IPS-15b (cell line): ENCODE measurements around the gene AHRR.
A peak's percentile ranks its signal among the peaks of the same experiment; 100 is the strongest.
"Not testable (repeated sequence)": the region's sequence is repeated elsewhere in the genome, so short reads cannot be mapped to it uniquely, and the experiment has no call there.

Experiments
- H3K27me3 ChIP-seq: one replicate; pipeline ENCODE4 v1.6.1; 2013; ENCODE audit warnings: low read length; ENCODE audit not compliant: control insufficient read depth, insufficient read depth
- H3K36me3 ChIP-seq: one replicate; pipeline ENCODE4 v1.6.1; 2013; ENCODE audit warnings: low read length; ENCODE audit not compliant: control insufficient read depth, insufficient read depth
- H3K4me1 ChIP-seq: one replicate; pipeline ENCODE4 v1.6.1; 2013; ENCODE audit warnings: mild to moderate bottlenecking, low read length; ENCODE audit not compliant: control insufficient read depth, insufficient read depth
- H3K4me3 ChIP-seq: one replicate; pipeline ENCODE4 v1.5.1; 2013; ENCODE audit warnings: low read depth, low read length
- H3K9ac ChIP-seq: one replicate; pipeline ENCODE4 v1.6.1; 2013; ENCODE audit warnings: low read depth, mild to moderate bottlenecking, low read length
- H3K9me3 ChIP-seq: one replicate; pipeline ENCODE4 v1.6.1; 2013; ENCODE audit warnings: mild to moderate bottlenecking, low read length; ENCODE audit not compliant: control insufficient read depth, insufficient read depth

Gene AHRR

DNA sequence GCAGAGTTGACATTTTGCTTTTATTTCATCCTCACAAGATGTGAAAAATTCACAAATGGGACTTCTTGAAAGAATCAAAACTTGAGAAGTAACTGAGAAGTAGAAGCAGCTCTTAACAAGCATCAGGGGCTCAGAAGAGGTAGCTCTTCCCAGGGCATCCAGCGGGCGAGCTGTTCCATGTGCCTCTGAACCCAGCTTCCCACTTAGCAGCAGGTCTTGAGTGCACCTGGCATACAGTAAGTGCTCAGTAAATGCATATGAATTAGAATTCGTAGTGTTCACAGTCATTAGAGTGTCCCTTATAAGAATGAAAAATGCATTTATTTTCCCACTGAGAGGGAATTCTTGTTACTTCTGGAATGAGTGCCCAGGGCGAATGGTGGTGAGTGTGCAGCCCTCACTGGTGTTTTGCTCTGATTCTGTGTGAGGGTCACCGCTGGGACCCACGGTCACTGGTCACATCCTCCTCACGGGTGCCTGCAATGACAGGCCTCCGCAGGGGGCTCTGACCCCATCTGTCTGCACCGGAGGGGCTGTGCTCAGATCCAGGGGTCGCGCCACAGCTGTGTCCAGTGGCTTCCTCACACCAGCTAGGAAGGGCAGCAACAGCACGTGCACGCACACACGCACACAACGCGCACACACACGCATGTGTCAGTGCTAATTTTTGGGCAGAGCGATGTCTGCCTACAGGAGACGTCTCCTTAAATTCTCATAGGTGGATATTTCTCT is 148.4 kb downstream of the AHRR start:
- Histone ChIP-seq H3K36me3 (no peaks in the 10 kb centered on the region), H3K27me3 (peaks cover 6% of the 10 kb centered on the region), H3K4me3 (no peak overlapping the region), H3K4me1 (no peaks in the 10 kb centered on the region), H3K9me3 (no peaks in the 10 kb centered on the region), H3K9ac (no peak overlapping the region)

DNA sequence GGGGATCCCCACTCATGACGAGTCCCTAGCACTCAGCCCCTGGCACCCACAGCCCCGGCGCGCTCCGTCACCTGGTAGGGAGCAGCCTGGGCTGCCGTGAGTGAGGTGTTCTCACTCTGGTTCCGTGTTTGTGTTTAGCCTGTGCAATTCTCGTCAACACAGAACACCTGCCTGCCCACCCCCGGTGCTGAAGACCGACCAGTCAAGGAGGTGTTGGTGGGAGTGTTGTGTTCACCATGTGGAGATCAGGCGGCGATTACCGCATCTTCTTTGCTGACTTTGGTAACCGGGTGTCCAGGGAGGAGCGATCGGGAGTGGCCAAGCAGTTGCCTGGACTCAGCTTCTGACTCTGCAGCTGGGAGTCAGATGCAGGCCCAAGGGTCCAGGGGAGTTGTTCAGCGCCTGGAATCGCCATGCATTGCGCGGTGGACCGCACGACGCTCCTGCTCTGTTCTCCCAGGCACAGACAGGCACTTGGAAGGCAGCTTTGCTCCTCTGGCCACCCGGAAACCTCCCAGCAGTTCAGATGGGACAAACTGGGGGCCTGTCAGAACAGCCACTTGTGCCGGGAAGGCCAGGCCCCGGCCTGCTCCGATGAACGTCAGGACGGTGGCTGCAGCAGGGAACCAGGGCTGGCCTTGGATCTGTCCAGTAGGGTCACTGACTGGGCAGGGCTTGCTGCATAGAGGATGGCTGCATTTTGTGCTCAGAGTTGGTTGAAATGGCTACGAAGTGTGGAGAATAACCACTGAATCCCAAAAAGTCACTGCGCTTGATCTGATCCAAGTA is 149.6 kb downstream of the AHRR start:
- Histone ChIP-seq H3K4me3 (no peak overlapping the region), H3K4me1 (no peaks in the 10 kb centered on the region), H3K36me3 (no peaks in the 10 kb centered on the region), H3K9me3 (no peaks in the 10 kb centered on the region), H3K27me3 (peaks cover 17% of the 10 kb centered on the region), H3K9ac (no peak overlapping the region)

DNA sequence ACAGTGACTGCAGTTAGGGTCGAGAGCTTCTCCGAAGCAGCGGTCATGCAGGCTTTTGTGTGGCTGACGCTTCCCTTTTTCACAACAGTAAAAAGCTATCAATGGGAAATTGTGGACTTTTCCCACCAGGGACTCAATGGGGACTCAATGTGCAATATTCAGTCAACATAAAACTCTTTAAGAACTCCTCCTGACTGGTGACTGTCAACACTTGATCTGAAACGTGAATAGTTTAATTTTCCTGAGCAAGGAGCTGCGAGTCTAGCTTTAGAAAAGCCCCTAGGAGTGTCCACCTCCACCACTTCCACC is 150.2 kb downstream of the AHRR start:
- H3K9me3 ChIP-seq: no peaks in the 10 kb centered on the region

DNA sequence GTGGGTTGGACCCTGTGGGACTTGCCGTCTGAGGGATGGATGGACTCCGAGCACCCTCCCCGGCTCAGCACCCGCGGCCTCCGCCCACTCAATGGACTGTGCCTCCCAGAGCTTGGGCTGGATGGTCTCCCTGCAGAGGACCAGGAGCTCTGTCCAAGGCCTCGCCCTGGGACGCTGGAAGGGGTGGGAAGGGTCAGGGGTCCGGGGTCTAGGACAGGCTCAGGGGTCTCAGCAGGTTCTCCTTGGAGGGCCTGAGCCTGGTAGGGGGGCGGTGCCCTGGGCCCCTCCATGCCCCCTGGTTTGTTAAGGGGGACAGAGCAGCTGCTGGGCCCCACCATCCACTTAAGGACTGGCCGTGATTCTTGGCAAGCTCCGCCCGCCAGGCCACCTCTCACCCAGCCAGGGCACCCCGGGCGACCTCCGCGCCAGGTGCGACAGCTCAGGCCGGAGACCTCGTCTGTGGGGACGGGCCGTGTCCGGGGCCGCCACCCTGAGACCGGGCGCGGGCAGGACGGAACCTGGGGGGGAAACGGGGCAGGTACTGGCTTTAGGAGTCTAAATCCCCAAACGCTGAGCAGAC is 150.7 kb downstream of the AHRR start:
- Histone ChIP-seq H3K27me3 (peaks cover 18% of the 10 kb centered on the region), H3K9ac (peak overlapping the region; percentile 90), H3K4me3 (peak overlapping the region; percentile 54), H3K36me3 (peaks cover 3% of the 10 kb centered on the region), H3K9me3 (no peaks in the 10 kb centered on the region), H3K4me1 (no peaks in the 10 kb centered on the region)

More for the DNA sequence above, 150.2 kb downstream of the AHRR start:
- no peaks in the 10 kb centered on the region for H3K4me1 ChIP-seq
- H3K36me3 ChIP-seq: no peaks in the 10 kb centered on the region
- no peak overlapping the region for H3K9ac ChIP-seq
- H3K27me3 ChIP-seq: peaks cover 18% of the 10 kb centered on the region
- peak overlapping the region; percentile 54 for H3K4me3 ChIP-seq

DNA sequence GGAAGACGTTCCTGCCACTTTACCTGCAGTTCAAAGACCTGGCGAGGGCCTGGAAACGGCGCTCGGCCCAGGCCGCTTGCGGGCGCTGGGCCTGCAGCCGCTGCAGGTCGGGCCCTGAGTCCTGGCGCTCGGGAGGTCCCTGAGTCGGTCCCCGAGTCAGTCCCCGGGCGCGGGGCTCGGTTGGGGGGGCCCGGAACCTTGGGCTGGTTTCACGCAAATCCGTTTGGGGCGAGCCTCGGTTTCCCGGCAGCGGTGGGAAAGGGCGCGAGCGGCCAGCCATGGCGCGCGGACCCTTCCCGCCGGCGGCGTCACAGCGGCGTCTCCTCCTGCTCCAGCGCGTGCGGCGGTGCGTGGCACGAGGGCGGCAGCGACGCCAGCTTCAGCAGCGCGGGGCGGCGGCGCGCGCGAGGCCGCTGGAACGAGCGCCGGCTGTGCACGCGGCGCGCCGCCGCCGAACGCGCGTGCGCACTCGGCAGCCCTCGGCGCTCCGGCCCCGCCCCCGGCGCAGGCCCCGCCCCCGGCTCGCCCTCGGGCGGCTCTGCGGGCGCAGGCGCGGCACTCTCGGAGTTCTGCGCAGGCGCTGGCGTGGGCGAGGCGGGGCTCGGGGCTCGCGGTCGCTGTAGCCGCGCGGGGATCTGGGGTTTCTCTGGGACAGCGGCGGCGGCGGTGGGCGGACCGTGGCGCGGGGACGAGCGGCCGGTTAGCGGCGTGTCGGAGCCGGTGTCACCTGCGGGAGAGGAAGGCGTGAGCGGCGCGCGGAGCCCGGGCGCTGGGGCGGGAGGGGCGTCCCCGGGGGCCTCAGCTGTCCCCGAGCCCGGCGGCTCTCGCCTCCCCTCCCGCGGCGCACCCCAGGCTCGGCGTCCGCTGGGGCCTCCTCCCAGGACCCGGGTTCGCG is 151.4 kb downstream of the AHRR start:
- H3K9me3 ChIP-seq: no peaks in the 10 kb centered on the region
- H3K27me3 ChIP-seq: peaks cover 18% of the 10 kb centered on the region
- peaks cover 3% of the 10 kb centered on the region for H3K36me3 ChIP-seq
- H3K9ac ChIP-seq: peak overlapping the region; percentile 90
- peak overlapping the region; percentile 56 for H3K4me3 ChIP-seq
- H3K4me1 ChIP-seq: no peaks in the 10 kb centered on the region

DNA sequence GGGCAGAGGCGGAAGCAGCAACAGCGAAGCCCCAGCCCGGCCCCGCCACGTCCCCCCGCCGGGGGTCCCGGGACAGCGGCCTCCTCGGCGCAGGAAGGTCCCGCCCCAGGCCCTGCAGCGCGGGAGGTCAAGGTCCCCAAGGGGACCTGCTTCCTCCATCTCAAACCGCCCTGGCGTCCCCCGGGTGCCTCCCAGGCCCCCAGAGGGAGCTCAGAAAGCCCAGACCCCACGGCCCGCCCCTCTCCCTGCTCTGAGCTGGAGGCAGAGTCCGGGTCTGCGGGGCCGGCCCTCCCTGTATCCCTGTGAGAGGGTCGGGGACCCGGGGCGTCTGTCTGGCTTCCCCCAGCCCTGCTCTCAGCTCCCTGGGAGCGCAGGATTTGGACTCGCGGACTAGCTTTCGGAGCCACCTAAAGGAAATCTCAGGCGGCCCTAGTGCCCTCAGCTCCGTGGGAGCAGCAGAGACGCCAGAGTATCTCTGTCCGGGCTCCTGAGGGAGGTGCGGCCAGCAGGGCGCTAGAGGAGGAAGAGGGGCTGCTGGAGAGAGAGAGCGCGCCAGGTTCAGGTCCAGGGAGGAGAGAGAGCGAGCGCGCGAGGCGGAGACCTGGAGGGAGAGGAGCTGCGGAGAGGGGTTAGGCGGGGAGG is 152.2 kb downstream of the AHRR start:
- Histone ChIP-seq H3K27me3 (peaks cover 18% of the 10 kb centered on the region), H3K4me3 (peak overlapping the region; percentile 56), H3K9ac (peak overlapping the region; percentile 37), H3K36me3 (peaks cover 3% of the 10 kb centered on the region), H3K9me3 (no peaks in the 10 kb centered on the region), H3K4me1 (no peaks in the 10 kb centered on the region)

DNA sequence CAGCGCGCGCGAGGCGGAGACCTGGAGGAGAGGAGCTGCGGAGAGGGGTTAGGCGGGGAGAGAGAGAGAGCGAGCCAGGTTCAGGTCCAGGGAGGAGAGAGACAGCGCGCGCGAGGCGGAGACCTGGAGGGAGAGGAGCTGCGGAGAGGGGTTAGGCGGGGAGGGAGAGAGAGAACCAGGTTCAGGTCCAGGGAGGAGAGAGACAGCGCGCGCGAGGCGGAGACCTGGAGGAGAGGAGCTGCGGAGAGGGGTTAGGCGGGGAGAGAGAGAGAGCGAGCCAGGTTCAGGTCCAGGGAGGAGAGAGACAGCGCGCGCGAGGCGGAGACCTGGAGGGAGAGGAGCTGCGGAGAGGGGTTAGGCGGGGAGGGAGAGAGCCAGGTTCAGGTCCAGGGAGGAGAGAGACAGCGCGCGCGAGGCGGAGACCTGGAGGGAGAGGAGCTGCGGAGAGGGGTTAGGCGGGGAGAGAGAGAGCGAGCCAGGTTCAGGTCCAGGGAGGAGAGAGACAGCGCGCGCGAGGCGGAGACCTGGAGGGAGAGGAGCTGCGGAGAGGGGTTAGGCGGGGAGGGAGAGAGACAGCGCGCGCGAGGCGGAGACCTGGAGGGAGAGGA is 152.8 kb downstream of the AHRR start:
- H3K9me3 ChIP-seq, H3K4me1 ChIP-seq, H3K36me3 ChIP-seq, H3K9ac ChIP-seq: not testable (repeated sequence)
- H3K4me3 ChIP-seq: peak overlapping the region; percentile 56
- H3K27me3 ChIP-seq: peaks cover 18% of the 10 kb centered on the region

DNA sequence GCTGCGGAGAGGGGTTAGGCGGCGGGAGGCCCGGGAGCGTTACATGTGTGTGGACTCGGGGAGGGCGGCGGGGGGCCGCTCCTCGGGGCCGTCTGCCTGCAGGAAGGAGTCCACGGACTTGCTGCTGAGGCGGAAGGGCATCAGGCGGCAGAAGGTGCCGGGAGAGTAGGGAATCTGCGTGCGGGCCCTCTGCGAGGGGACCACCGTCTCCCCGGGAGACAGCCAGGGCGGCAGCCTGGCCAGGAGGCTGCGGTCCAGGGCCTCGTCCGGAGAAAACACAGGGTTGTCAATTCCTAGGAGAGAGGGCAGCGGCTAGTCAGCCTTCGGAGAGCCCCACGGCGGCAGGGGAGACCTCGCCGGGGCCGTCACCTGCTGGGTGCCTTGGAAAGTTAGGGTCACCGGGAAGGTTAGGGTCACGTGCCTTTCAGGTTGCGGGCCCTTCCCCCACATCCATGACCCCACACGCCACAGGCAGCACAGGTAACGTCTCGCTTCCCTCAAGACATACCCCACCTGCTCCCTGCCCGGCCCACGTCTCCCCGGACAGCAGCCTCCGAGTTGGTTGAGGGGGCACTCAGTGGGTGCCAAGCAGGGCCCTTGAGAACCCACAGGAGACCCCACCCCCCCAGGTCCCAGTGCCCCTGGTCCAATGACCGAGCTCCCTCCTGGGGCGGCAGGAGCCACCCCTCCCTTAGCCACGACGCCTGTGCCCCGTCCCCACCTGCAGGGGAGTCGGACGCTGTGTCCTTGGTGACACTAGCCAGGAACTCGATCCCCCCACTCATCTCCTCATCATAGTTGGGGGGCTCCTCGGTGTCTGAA is 153.5 kb downstream of the AHRR start:
- Histone ChIP-seq H3K36me3 (peaks cover 3% of the 10 kb centered on the region), H3K27me3 (peaks cover 18% of the 10 kb centered on the region), H3K4me3 (peak overlapping the region; percentile 45), H3K4me1 (no peaks in the 10 kb centered on the region), H3K9ac (no peak overlapping the region), H3K9me3 (no peaks in the 10 kb centered on the region)

DNA sequence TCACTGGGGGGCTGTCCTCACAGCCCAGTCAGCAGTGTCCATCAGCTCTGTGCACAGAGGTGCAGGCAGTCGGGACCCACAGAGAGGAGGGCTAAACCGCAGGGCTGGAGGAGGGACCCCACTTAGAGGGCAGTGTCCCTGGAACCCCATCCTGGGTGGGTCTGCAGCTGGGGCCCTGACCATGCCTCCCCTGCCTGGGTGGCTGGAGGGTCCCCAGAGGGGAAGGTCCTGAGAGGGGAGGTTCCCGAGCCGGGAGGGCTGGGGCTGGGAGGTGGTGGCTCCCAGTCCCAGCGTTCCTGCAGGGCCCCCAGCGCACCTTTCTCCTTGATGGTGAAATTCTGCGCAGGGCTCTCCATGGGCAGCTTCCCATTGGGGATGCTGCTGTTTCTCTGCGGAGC is 154.2 kb downstream of the AHRR start:
- peaks cover 3% of the 10 kb centered on the region for H3K36me3 ChIP-seq
- H3K4me1 ChIP-seq: no peaks in the 10 kb centered on the region
- no peak overlapping the region for H3K9ac ChIP-seq
- peaks cover 18% of the 10 kb centered on the region for H3K27me3 ChIP-seq
- H3K9me3 ChIP-seq: no peaks in the 10 kb centered on the region
- H3K4me3 ChIP-seq: no peak overlapping the region

DNA sequence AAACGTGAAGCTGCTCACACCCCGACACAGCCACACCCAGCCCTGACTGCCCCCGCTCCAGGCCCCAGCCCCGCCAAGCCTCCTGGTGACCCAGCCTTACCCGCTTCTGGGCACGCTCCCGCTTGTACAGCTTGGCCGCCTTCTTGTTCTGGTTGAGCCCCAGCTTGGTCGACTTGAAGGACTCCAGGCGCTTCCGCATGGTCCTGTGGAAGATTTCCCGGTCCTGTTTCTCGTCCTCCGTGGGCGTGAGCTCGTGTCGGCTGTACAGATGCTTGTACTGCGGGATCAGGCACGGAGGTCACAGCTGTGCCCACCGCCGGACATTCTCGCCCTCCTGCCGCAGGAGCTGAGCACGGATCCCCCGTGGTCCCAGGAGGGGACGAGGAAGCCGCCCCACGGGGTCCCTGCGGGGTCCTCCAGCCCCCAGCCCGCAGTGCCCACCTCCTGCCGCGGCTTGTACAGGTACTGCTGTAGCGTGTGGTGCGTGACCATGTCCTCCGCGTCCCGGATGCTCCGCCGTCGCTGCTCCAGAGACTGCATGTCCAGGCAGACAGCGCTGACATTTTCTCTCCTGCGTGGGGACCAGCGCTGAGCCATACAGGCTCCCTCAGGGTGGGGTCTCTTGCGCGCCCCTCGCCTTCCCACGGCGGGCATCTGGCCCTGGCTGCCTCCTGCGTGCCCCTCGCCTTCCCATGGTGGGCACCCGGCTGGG is 154.7 kb downstream of the AHRR start:
- Histone ChIP-seq H3K4me1 (no peaks in the 10 kb centered on the region), H3K9me3 (no peaks in the 10 kb centered on the region), H3K9ac (no peak overlapping the region), H3K27me3 (peaks cover 18% of the 10 kb centered on the region), H3K4me3 (no peak overlapping the region), H3K36me3 (peaks cover 3% of the 10 kb centered on the region)
